ENCODE measurements around the gene GABRB1. TPM values are rescaled to one million over a fixed set of nuclear protein-coding genes. Genes with fewer than 3 reads are reported as not detected.

Gene GABRB1
- polyA plus RNA-seq, 3 donors: not detected

DNA sequence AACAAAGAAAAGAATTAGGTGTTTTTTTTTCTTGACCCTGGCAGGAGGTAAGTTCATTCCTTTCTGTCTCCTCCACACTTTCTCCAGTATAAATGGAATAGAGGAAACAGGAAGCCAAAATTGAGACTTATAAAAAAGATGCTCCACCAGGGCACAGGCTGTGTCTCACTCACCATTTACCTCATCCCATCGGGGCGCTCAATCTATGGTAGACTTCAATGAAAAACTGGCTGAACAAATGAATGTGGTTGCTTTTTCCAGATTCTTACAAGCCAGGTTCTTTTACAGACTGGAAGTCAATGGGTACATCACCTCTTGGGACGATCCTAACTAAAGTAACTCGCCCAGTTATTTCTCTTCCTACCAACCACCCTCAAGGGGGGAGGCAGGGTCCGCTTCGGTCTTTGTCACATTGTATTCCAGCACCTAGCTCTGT, 431.4 kb downstream of the GABRB1 start:
- TF ChIP-seq, protein P1, sequence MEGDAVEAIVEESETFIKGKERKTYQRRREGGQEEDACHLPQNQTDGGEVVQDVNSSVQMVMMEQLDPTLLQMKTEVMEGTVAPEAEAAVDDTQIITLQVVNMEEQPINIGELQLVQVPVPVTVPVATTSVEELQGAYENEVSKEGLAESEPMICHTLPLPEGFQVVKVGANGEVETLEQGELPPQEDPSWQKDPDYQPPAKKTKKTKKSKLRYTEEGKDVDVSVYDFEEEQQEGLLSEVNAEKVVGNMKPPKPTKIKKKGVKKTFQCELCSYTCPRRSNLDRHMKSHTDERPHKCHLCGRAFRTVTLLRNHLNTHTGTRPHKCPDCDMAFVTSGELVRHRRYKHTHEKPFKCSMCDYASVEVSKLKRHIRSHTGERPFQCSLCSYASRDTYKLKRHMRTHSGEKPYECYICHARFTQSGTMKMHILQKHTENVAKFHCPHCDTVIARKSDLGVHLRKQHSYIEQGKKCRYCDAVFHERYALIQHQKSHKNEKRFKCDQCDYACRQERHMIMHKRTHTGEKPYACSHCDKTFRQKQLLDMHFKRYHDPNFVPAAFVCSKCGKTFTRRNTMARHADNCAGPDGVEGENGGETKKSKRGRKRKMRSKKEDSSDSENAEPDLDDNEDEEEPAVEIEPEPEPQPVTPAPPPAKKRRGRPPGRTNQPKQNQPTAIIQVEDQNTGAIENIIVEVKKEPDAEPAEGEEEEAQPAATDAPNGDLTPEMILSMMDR (IDR thresholded peaks at IDR 0.05): no peak
- Histone ChIP-seq H3K36me3 (replicated peaks in 1 of 2; ENCODE audit: control insufficient read depth in 1 of 2, insufficient read depth in 2 of 2, low read length in 2 of 2) (peaks cover 16 to 23% of the 10 kb centered on the region in 2 donors), H3K9me3 (replicated peaks in 1 of 2; ENCODE audit: control insufficient read depth in 1 of 2, insufficient read depth in 1 of 2, low read length in 2 of 2) (no peaks in the 10 kb centered on the region), H2AFZ (ENCODE audit: insufficient read depth, low read depth, low read length, poor library complexity, severe bottlenecking) (peak overlapping the region; percentile 90), H3K4me1 (ENCODE audit: control insufficient read depth in 1 of 2, insufficient read depth in 2 of 2, low read length in 2 of 2) (peaks cover 23 to 49% of the 10 kb centered on the region in 2 donors), H3K9ac (ENCODE audit: insufficient read depth, low read length, poor library complexity, severe bottlenecking) (peak overlapping the region; percentile 79), H3K4me2 (replicated peaks; ENCODE audit: extremely low read depth, low read length, poor library complexity, severe bottlenecking) (peak overlapping the region; percentile 95), H3K79me2 (ENCODE audit: insufficient read depth, low read length) (peaks cover 55% of the 10 kb centered on the region), H3K4me3 (replicated peaks in 1 of 3; ENCODE audit: low read depth in 2 of 3, low read length in 3 of 3) (peak overlapping the region; percentile 87 to 95 (median 91)), H4K20me1 (ENCODE audit: insufficient read depth, low read length) (peaks cover 11% of the 10 kb centered on the region), H3K27me3 (ENCODE audit: control insufficient read depth in 2 of 2, insufficient read depth in 2 of 2, low read length in 2 of 2) (no peaks in the 10 kb centered on the region), H3K27ac (ENCODE audit: low read depth in 1 of 2, low read length in 2 of 2) (peak overlapping the region; percentile 57 to 89)
- Mint-ChIP-seq H3K4me3 (peak overlapping the region; percentile 80 to 90), H3K4me1 (peaks cover 38% of the 10 kb centered on the region), H3K27ac (peak overlapping the region; percentile 73 to 95 (median 84)), H3K36me3 (peaks cover 16 to 23% of the 10 kb centered on the region in 2 donors), H3K27me3 (ENCODE audit: low read depth in 3 of 3) (no peaks in the 10 kb centered on the region), H3K9me3 (no peaks in the 10 kb centered on the region)
- no peak for DNase-seq
- no CpG with 5 or more reads among the region's 6 CpGs for WGBS (ENCODE audit: insufficient coverage)
- intact Hi-C loops (cut with micrococcal nuclease): loop anchor here (1.0 to 5.0 kb wide), 3 partner anchors 22 to 1369 kb away; partner anchors contain the start of genes ATP10D (in 1 of the 2) and OCIAD1 (in 1 of the 2)

DNA sequence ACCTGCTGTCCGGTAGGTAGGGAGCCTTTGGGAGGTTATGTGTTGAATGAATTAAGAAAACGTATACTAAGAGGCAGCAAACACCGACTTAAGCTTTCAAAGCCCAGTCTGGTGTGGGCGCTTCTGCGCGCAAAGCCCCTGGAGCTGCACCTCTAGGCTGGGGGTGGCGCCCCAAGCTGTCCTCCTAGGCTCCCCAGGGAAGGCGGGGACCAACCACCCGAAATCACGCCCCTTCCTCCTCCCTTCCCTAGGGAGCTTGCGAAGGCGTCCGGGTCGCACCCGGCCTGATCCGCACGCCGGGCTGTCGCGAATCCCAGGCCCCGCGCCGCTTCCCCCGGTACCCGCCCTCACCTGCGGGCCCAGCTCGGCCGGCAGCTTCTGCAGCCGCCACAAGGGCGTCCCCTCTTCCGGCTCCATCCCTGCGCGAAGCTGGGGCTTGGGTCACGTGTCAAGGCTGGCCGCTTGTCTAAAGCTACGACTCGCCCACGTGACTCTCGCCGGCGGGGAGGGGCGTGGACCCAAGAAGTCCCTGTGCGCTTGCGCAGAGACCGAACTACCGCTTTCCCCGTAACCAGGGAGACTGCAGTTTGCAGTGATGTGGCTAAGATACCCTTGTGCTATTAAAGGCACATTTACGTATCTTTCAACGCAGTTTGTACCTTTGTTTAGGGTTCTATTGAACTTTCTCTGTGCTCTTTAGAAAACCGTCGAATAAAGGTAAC, 432.0 kb downstream of the GABRB1 start, which contains the start of gene COMMD8:
Gene COMMD8, minus strand, starts transcription at position 468 of the 722 bp plus-strand sequence. Its CDS starts 51 bp downstream, at position 417.
- no peaks in the 10 kb centered on the region for H3K27me3 Mint-ChIP-seq (ENCODE audit: low read depth in 3 of 3)
- peak within 1 kb of the TSS; percentile 95 for H3K4me2 ChIP-seq (replicated peaks; ENCODE audit: extremely low read depth, low read length, poor library complexity, severe bottlenecking)
- no peaks in the 10 kb centered on the region for H3K27me3 ChIP-seq (ENCODE audit: control insufficient read depth in 2 of 2, insufficient read depth in 2 of 2, low read length in 2 of 2)
- H3K36me3 ChIP-seq (replicated peaks in 1 of 2; ENCODE audit: control insufficient read depth in 1 of 2, insufficient read depth in 2 of 2, low read length in 2 of 2): peaks cover 10 to 17% of the 10 kb centered on the region in 2 donors
- peaks cover 11% of the 10 kb centered on the region for H4K20me1 ChIP-seq (ENCODE audit: insufficient read depth, low read length)
- H3K4me3 ChIP-seq (replicated peaks in 1 of 3; ENCODE audit: low read depth in 2 of 3, low read length in 3 of 3): peak within 1 kb of the TSS; percentile 87 to 95 (median 91)
- under 1% methylated on average over 47 of the region's 51 CpGs for WGBS (ENCODE audit: insufficient coverage)
- H2AFZ ChIP-seq (ENCODE audit: insufficient read depth, low read depth, low read length, poor library complexity, severe bottlenecking): peak within 1 kb of the TSS; percentile 90
- H3K9me3 ChIP-seq (replicated peaks in 1 of 2; ENCODE audit: control insufficient read depth in 1 of 2, insufficient read depth in 1 of 2, low read length in 2 of 2): no peaks in the 10 kb centered on the region
- H3K27ac Mint-ChIP-seq: peak within 1 kb of the TSS; percentile 73 to 95 (median 84)
- peak; percentile 97 to 99 (median 97) for DNase-seq
- peak within 1 kb of the TSS; percentile 80 to 90 for H3K4me3 Mint-ChIP-seq
- H3K36me3 Mint-ChIP-seq: peaks cover 12 to 17% of the 10 kb centered on the region in 2 donors
- peak within 1 kb of the TSS; percentile 79 for H3K9ac ChIP-seq (ENCODE audit: insufficient read depth, low read length, poor library complexity, severe bottlenecking)
- TF ChIP-seq, protein P1 (IDR thresholded peaks at IDR 0.05): peak; percentile 22
- H3K4me1 Mint-ChIP-seq: peaks cover 38% of the 10 kb centered on the region
- H3K79me2 ChIP-seq (ENCODE audit: insufficient read depth, low read length): peaks cover 49% of the 10 kb centered on the region
- peak within 1 kb of the TSS; percentile 57 to 89 for H3K27ac ChIP-seq (ENCODE audit: low read depth in 1 of 2, low read length in 2 of 2)
- H3K4me1 ChIP-seq (ENCODE audit: control insufficient read depth in 1 of 2, insufficient read depth in 2 of 2, low read length in 2 of 2): peaks cover 23 to 49% of the 10 kb centered on the region in 2 donors
- H3K9me3 Mint-ChIP-seq: no peaks in the 10 kb centered on the region
- intact Hi-C loops (cut with micrococcal nuclease): loop anchor here (1.0 to 5.0 kb wide), 3 partner anchors 21 to 1369 kb away; partner anchors contain the start of genes ATP10D (in 1 of the 2) and OCIAD1 (in 1 of the 2)
